LNCaP clone FGC (cell line): ENCODE results near the gene DIAPH3.

ENCODE experiments used
- DNase-seq: peaks from one replicate; pipeline ENCODE4 v3.0.0-alpha.2; 2011; ENCODE audit warnings: low read depth
- H3K4me3 ChIP-seq: 2 replicates; pipeline ENCODE4 v1.5.1; 2011; ENCODE audit warnings: mild to moderate bottlenecking, low read depth, low read length, control low read depth
- TF ChIP-seq, protein P1 (sequence below): IDR thresholded peaks from 2 replicates; pipeline ENCODE4 v1.5.1; 2012; ENCODE audit warnings: mild to moderate bottlenecking; ENCODE audit not compliant: control insufficient read depth, insufficient read depth; ENCODE audit errors: extremely low read depth

Gene DIAPH3

DNA sequence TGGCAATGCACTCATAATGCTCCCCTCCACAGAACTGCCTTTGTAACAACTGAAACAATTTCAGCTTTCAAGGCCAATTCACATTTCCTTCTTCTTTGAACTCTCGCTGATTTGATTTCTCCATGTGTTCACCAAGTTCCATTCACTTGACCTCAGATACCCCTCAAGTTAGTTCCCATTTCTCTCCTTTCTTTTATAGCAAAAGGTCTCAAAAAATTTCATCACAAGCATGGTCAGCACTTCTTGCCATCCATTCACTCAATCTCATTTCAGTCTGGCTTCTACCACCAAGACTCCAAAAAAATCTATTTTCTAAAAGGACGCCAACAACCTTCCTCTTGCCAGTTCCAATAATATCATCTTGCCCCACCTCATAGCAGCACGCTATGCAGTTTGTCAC, 135.7 kb downstream of the DIAPH3 start:
- TF ChIP-seq, protein P1, sequence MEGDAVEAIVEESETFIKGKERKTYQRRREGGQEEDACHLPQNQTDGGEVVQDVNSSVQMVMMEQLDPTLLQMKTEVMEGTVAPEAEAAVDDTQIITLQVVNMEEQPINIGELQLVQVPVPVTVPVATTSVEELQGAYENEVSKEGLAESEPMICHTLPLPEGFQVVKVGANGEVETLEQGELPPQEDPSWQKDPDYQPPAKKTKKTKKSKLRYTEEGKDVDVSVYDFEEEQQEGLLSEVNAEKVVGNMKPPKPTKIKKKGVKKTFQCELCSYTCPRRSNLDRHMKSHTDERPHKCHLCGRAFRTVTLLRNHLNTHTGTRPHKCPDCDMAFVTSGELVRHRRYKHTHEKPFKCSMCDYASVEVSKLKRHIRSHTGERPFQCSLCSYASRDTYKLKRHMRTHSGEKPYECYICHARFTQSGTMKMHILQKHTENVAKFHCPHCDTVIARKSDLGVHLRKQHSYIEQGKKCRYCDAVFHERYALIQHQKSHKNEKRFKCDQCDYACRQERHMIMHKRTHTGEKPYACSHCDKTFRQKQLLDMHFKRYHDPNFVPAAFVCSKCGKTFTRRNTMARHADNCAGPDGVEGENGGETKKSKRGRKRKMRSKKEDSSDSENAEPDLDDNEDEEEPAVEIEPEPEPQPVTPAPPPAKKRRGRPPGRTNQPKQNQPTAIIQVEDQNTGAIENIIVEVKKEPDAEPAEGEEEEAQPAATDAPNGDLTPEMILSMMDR = no peak
- H3K4me3 ChIP-seq = no peak overlapping the region
- no peak for DNase-seq

DNA sequence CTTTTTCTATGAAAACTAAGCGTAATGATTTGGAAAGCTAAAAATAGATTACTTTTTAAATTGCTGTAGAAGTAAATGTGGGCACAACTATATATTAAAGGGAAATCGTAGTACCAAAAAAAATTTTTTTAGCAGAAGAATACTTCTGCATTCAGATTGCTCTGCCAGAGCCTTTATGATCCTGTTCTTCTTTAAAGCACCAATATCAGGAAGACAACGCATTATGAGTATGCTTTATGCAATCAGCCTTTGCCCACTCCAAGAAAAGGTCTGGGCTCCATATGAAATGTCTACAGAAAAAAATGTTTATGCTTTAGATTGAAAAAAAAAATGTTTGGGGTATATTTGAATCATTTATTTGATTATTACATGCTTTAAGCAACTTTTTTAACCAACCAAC, 137.4 kb downstream of the DIAPH3 start:
- H3K4me3 ChIP-seq = no peak overlapping the region
- TF ChIP-seq, protein P1 = no peak
- DNase-seq = no peak

DNA sequence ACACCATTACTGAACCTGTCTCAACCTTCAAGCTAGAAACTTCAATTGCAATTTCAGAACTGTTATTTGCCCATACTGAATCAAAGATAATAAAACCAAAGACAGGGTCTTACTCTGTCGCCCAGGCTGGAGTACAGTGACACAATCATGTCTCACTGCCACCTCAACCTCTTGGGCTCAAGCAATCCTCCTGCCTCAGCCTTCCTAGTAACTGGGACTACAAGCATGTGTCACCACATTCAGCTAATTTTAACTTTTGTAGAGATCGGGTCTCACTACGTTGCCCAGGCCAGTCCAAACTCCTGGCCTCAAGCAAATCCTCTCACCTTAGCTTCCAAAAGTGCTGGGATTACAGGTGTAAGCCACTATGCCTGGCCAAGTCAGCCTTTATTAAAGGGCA, 143.4 kb downstream of the DIAPH3 start:
- no peak overlapping the region for H3K4me3 ChIP-seq
- TF ChIP-seq, protein P1 = no peak
- DNase-seq = no peak

- no peak overlapping the region for H3K4me3 ChIP-seq
- no peak for DNase-seq
Observed at GRCh38 chr13:60019119-60019993, 144.4 kb downstream of the DIAPH3 start.

DNA sequence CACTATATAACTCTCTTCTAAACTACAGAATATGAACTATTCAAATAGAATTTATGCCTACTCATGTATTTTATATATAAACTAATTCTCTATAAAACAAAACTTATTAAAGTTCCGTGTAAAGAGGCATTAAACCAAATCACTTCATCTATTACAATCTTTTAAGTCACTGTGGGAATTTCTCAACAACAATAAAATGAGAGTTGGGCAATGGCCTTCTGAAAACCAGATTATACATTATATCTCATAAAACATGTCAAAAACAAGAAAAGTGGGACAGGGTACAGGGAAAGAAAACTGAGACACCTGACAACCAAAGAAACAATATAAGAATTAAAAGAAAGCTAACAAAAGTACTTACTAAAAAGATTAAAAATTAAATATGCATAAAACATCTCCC, 145.2 kb downstream of the DIAPH3 start:
- H3K4me3 ChIP-seq = no peak overlapping the region
- DNase-seq = no peak
- TF ChIP-seq, protein P1 = no peak

More at GRCh38 chr13:60019119-60019993, 144.4 kb downstream of the DIAPH3 start:
- TF ChIP-seq, protein P1 = no peak

DNA sequence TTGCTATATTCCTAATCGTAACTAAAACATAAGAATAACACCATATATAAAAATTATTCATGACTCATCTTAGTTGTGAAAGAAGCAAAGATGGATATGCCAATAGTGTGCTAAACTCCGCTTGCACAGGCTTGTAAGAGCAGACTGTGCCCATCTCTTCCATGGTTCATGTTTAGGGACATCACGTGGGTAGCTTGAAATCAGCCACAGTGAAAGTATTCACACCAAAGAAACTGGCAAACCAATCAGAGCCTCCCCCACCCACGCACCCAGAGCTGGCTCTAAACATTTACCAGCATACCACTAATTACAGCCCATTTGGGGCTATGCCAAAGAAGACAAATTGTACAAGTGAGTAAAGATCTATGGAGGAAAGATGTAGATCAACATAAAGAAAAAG, 147.5 kb downstream of the DIAPH3 start:
- TF ChIP-seq, protein P1 = no peak
- DNase-seq = no peak

GRCh38 chr13:60013166-60013565, 150.6 kb downstream of the DIAPH3 start:
- DNase-seq = no peak
- TF ChIP-seq, protein P1 = no peak
- no peak overlapping the region for H3K4me3 ChIP-seq

More for the DNA sequence above, 147.5 kb downstream of the DIAPH3 start:
- H3K4me3 ChIP-seq = no peak overlapping the region
